Left lung (tissue), 10 donors: Measurements from ENCODE around the gene SLC9C1. TPM values are rescaled to one million over a fixed set of nuclear protein-coding genes. Genes with fewer than 3 reads are reported as not detected.

ENCODE experiments used
- ATAC-seq: fragments of 200-7000 bp; cut with Tn5 transposase; one replicate; pipeline ENCODE4 v1.9.1; 2020; ENCODE audit warnings: moderate library complexity
- DNase-seq, 4 donors: peaks; one replicate each; pipeline ENCODE4 v3.0.0-alpha.2; 2013 to 2020
- H3K27ac ChIP-seq, 2 donors: fragments of 200-600 bp; sonication (generic) in 1 of 2; one replicate each; pipeline versions ENCODE4 v1.5.0 to v1.8.0; 2020 to 2021
- H3K27me3 ChIP-seq, 2 donors: fragments of 200-600 bp; sonication (generic) in 1 of 2; one replicate each; pipeline versions ENCODE4 v1.5.0 to v1.8.0; 2020 to 2021
- H3K36me3 ChIP-seq, 2 donors: fragments of 200-600 bp; sonication (generic) in 1 of 2; one replicate each; pipeline versions ENCODE4 v1.5.0 to v1.8.0; 2020 to 2021
- H3K4me1 ChIP-seq, 2 donors: fragments of 200-600 bp; one replicate each; pipeline ENCODE4 v1.8.0; 2021
- H3K4me3 ChIP-seq, 2 donors: fragments of 200-600 bp; sonication (generic) in 1 of 2; one replicate each; pipeline versions ENCODE4 v1.5.0 to v1.8.0; 2020 to 2021; ENCODE audit warnings: mild to moderate bottlenecking in 1 of 2
- H3K9me3 ChIP-seq, 2 donors: fragments of 200-600 bp; sonication (generic) in 1 of 2; one replicate each; pipeline versions ENCODE4 v1.5.0 to v1.8.0; 2020 to 2021
- CTCF ChIP-seq, 2 donors: fragments of 200-600 bp; sonication (generic) in 1 of 2; IDR thresholded peaks; one replicate each; pipeline versions ENCODE4 v1.5.0 to v1.8.0; 2021; ENCODE audit warnings: antibody characterized with exemption in 2 of 2
- intact Hi-C, 2 donors: fragments of 100-400 bp; cut with DNase I; formaldehyde crosslinking; loops; one replicate each; pipeline versions ENCODE4 v1.11.2 to v1.14.2; 2022
- polyA plus RNA-seq, 6 donors: library from polyadenylated mRNA; unstranded; fragments of 120-200 nt; gene quantifications; one replicate each; pipeline ENCODE4 v1.2.1, GENCODE V29; 2013; ENCODE audit not compliant: insufficient read length in 6 of 6
- total RNA-seq, 2 donors: library from RNA; stranded (reverse); fragmentation: NEBNext Ultra II Directional; extraction: Animal tissue kit (Norgen Biotek cat#: 25700); gene quantifications; one replicate each; pipeline ENCODE4 v1.2.1, GENCODE V29; 2021
- donor health status: DM: no; HTN: yes; CAD: no.
- donor health status: DM: no; HTN: no; CAD: no.

The SLC9C1 gene
- total and polyA plus RNA-seq, 8 donors: 0.20 to 1.3 (median 0.61) TPM; not detected in 1

GRCh38 chr3:112306825-112307224 lies 12.8 kb upstream of the SLC9C1 start:
- no peaks in the 10 kb centered on the region for H3K27me3 ChIP-seq
- intact Hi-C loops: no loop called here
- H3K4me3 ChIP-seq: no peak overlapping the region
- no peaks in the 10 kb centered on the region for H3K9me3 ChIP-seq
- ATAC-seq: no peak
- DNase-seq: peak in 1 of 4 donors; percentile 61
- peaks cover 0 to 19% of the 10 kb centered on the region in 2 donors for H3K4me1 ChIP-seq
- no peaks in the 10 kb centered on the region for H3K36me3 ChIP-seq
- TF ChIP-seq CTCF (IDR thresholded peaks at IDR 0.05): no peak
- no peak overlapping the region for H3K27ac ChIP-seq

- Histone ChIP-seq H3K9me3 (no peaks in the 10 kb centered on the region), H3K36me3 (no peaks in the 10 kb centered on the region), H3K4me3 (no peak overlapping the region), H3K4me1 (peaks cover 0 to 19% of the 10 kb centered on the region in 2 donors), H3K27ac (no peak overlapping the region), H3K27me3 (no peaks in the 10 kb centered on the region)
- ATAC-seq (no peak), DNase-seq (no peak)
- intact Hi-C loops: no loop called here
- peak in 1 of 2 donors; percentile 23 for TF ChIP-seq CTCF (IDR thresholded peaks at IDR 0.05)
Measured at GRCh38 chr3:112304611-112305010, 10.6 kb upstream of the SLC9C1 start.

- ATAC-seq (peak; percentile 44), DNase-seq (peak in 2 of 4 donors; percentile 34 to 44)
- intact Hi-C loops: no loop called here
Measured at GRCh38 chr3:112303764-112304325, 9.8 kb upstream of the SLC9C1 start.

GRCh38 chr3:112302881-112303763 lies 9.1 kb upstream of the SLC9C1 start:
- peak in 1 of 4 donors; percentile 23 for DNase-seq
- peak; percentile 8 for ATAC-seq
- TF ChIP-seq CTCF (IDR thresholded peaks at IDR 0.05): no peak
- H3K9me3 ChIP-seq: no peaks in the 10 kb centered on the region
- intact Hi-C loops: no loop called here
- no peaks in the 10 kb centered on the region for H3K27me3 ChIP-seq
- peak overlapping the region; percentile 25 for H3K4me3 ChIP-seq
- H3K4me1 ChIP-seq: peaks cover 0 to 20% of the 10 kb centered on the region in 2 donors
- no peaks in the 10 kb centered on the region for H3K36me3 ChIP-seq
- H3K27ac ChIP-seq: no peak overlapping the region

More at GRCh38 chr3:112303764-112304325, 9.8 kb upstream of the SLC9C1 start:
- Histone ChIP-seq H3K36me3 (no peaks in the 10 kb centered on the region), H3K27ac (no peak overlapping the region), H3K4me1 (peaks cover 0 to 19% of the 10 kb centered on the region in 2 donors), H3K4me3 (peak overlapping the region; percentile 25), H3K27me3 (no peaks in the 10 kb centered on the region), H3K9me3 (no peaks in the 10 kb centered on the region)
- TF ChIP-seq CTCF (IDR thresholded peaks at IDR 0.05): no peak

- intact Hi-C loops: no loop called here
- ATAC-seq: no peak
- TF ChIP-seq CTCF (IDR thresholded peaks at IDR 0.05): no peak
- no peaks in the 10 kb centered on the region for H3K27me3 ChIP-seq
- H3K4me1 ChIP-seq: peaks cover 0 to 28% of the 10 kb centered on the region in 2 donors
- H3K27ac ChIP-seq: no peak overlapping the region
- H3K9me3 ChIP-seq: no peaks in the 10 kb centered on the region
- no peak overlapping the region for H3K4me3 ChIP-seq
- DNase-seq: peak in 1 of 4 donors; percentile 24
- H3K36me3 ChIP-seq: no peaks in the 10 kb centered on the region
Measured at GRCh38 chr3:112302150-112302830, 8.3 kb upstream of the SLC9C1 start.
